HEK293 (cell line): ENCODE data around the gene ALMS1.

Source experiments
- CTCF ChIA-PET: fragments of 350-600 bp; formaldehyde crosslinking; extraction: SDS; loops from one replicate; lab custom pipeline; 2021; ENCODE audit warnings: antibody characterized with exemption; lab: Yijun Ruan, JAX
- POLR2A ChIA-PET: fragments of 300-600 bp; formaldehyde crosslinking; extraction: SDS; loops from one replicate; lab custom pipeline; 2020; ENCODE audit warnings: antibody characterized with exemption, inconsistent platforms; lab: Yijun Ruan, JAX
- H3K27ac ChIP-seq: fragments of 200-500 bp; sonication (Bioruptor generic); 2 replicates; pipeline ENCODE4 v1.5.1; 2014; ENCODE audit warnings: low read depth, low read length, control low read depth, inconsistent platforms; ENCODE audit errors: extremely low read depth
- H3K36me3 ChIP-seq, 2 experiments: fragments of 200-500 bp in 1 of 2; sonication (Bioruptor generic) in 1 of 2; 1 replicate in 1 of 2; 2 replicates in 1 of 2; pipeline ENCODE4 v1.5.1; 2014 to 2017; ENCODE audit warnings: inconsistent platforms in 2 of 2, low read length in 2 of 2; ENCODE audit not compliant: control insufficient read depth in 2 of 2, insufficient read depth in 1 of 2
- H3K4me1 ChIP-seq: fragments of 200-500 bp; sonication (Bioruptor generic); 2 replicates; pipeline ENCODE4 v1.5.1; 2014; ENCODE audit warnings: mild to moderate bottlenecking, low read length, inconsistent platforms; ENCODE audit not compliant: control insufficient read depth, insufficient read depth
- H3K4me3 ChIP-seq: 2 replicates; pipeline ENCODE4 v1.5.1; 2011; ENCODE audit warnings: low read depth, mild to moderate bottlenecking, control low read depth, low read length, moderate library complexity
- H3K9me3 ChIP-seq: fragments of 200-500 bp; sonication (Bioruptor generic); 2 replicates; pipeline ENCODE4 v1.5.1; 2014; ENCODE audit warnings: low read depth, low read length, inconsistent platforms; ENCODE audit not compliant: control insufficient read depth, insufficient read depth
- ELK4 ChIP-seq: IDR thresholded peaks from 2 replicates; pipeline ENCODE4 v1.6.1; 2011; ENCODE audit warnings: mild to moderate bottlenecking, low read depth, low read length, borderline replicate concordance
- HOXC10 ChIP-seq: sonication (generic); formaldehyde crosslinking; IDR thresholded peaks from 2 replicates; pipeline ENCODE4 v1.8.1; 2023; ENCODE audit warnings: mild to moderate bottlenecking, missing genetic modification reagents
- IKZF3 ChIP-seq: fragments of 450-650 bp; IDR thresholded peaks from 2 replicates; pipeline ENCODE4 v1.5.0; 2018; ENCODE audit warnings: missing biosample characterization, mild to moderate bottlenecking, missing genetic modification characterization, moderate library complexity
- KLF1 ChIP-seq: fragments of 450-650 bp; formaldehyde crosslinking; IDR thresholded peaks from 2 replicates; pipeline ENCODE4 v1.5.1; 2016; ENCODE audit warnings: missing biosample characterization, missing genetic modification characterization
- KLF17 ChIP-seq: fragments of 450-650 bp; formaldehyde crosslinking; IDR thresholded peaks from 2 replicates; pipeline ENCODE4 v1.5.1; 2016; ENCODE audit warnings: missing biosample characterization, missing genetic modification characterization
- PRDM2 ChIP-seq: fragments of 450-650 bp; formaldehyde crosslinking; IDR thresholded peaks from 2 replicates; pipeline ENCODE4 v1.5.1; 2016; ENCODE audit warnings: missing biosample characterization, missing genetic modification characterization, borderline replicate concordance
- TRIM28 ChIP-seq: IDR thresholded peaks from 2 replicates; pipeline ENCODE4 v1.6.1; 2011; ENCODE audit warnings: low read length, control low read depth, borderline replicate concordance
- WT1 ChIP-seq: fragments of 450-650 bp; formaldehyde crosslinking; IDR thresholded peaks from 2 replicates; pipeline ENCODE4 v1.5.1; 2016; ENCODE audit warnings: missing biosample characterization, missing genetic modification characterization
- ZNF16 ChIP-seq: fragments of 450-650 bp; formaldehyde crosslinking; IDR thresholded peaks from 2 replicates; pipeline ENCODE4 v1.5.1; 2016; ENCODE audit warnings: low read depth, missing biosample characterization, missing genetic modification characterization
- ZNF26 ChIP-seq: fragments of 450-650 bp; formaldehyde crosslinking; IDR thresholded peaks from 2 replicates; pipeline ENCODE4 v1.5.1; 2016; ENCODE audit warnings: missing biosample characterization, missing genetic modification characterization
- ZNF324 ChIP-seq: fragments of 450-650 bp; formaldehyde crosslinking; IDR thresholded peaks from 2 replicates; pipeline ENCODE4 v1.5.1; 2016; ENCODE audit warnings: missing biosample characterization, missing genetic modification characterization
- ZNF473 ChIP-seq: fragments of 450-650 bp; formaldehyde crosslinking; IDR thresholded peaks from 2 replicates; pipeline ENCODE4 v1.5.1; 2017; ENCODE audit warnings: missing biosample characterization, missing genetic modification characterization
- ZNF555 ChIP-seq: fragments of 450-650 bp; formaldehyde crosslinking; conservative IDR thresholded peaks from 2 replicates; pipeline ENCODE4 v1.5.1; 2017; ENCODE audit warnings: missing biosample characterization, mild to moderate bottlenecking, missing genetic modification characterization, inconsistent platforms
- ZNF580 ChIP-seq: fragments of 450-650 bp; formaldehyde crosslinking; IDR thresholded peaks from 2 replicates; pipeline ENCODE4 v1.5.1; 2016; ENCODE audit warnings: missing biosample characterization, missing genetic modification characterization
- ZNF670 ChIP-seq: fragments of 450-650 bp; formaldehyde crosslinking; IDR thresholded peaks from 2 replicates; pipeline ENCODE4 v1.5.1; 2016; ENCODE audit warnings: missing biosample characterization, missing genetic modification characterization, low read depth
- ZNF692 ChIP-seq: fragments of 450-650 bp; formaldehyde crosslinking; IDR thresholded peaks from 2 replicates; pipeline ENCODE4 v1.5.1; 2016; ENCODE audit warnings: missing biosample characterization, missing genetic modification characterization

Gene ALMS1

GRCh38 chr2:73611867-73612266 is 226.2 kb downstream of the ALMS1 start:
- Histone ChIP-seq H3K4me1 (peaks cover 5% of the 10 kb centered on the region), H3K36me3 (peaks cover 0 to 9% of the 10 kb centered on the region in 2 experiments; a peak in 1 of 3 replicates), H3K4me3 (no peak overlapping the region), H3K9me3 (no peaks in the 10 kb centered on the region), H3K27ac (no peak overlapping the region)
- ChIA-PET POLR2A (no interaction called here), CTCF (no interaction called here)
- peak; percentile 41; the same call in 1 of the 2 replicates for TF ChIP-seq WT1 (tag by site-specific recombination)
- TF ChIP-seq KLF17 (tag by site-specific recombination) = no peak

- no peak overlapping the region for H3K4me3 ChIP-seq
- TF ChIP-seq IKZF3 (tag by site-specific recombination) (no peak), KLF1 (tag by site-specific recombination) (no peak), ZNF16 (tag by site-specific recombination) (no peak), ELK4 (no peak), ZNF26 (tag by site-specific recombination) (no peak), ZNF580 (tag by site-specific recombination) (no peak), HOXC10 (CRISPR knock-in tag) (no peak), ZNF324 (tag by site-specific recombination) (no peak), ZNF670 (tag by site-specific recombination) (no peak)
- TF ChIP-seq, all 188 proteins: peak for 0
- H3K9me3 ChIP-seq = no peaks in the 10 kb centered on the region
- CTCF ChIA-PET = no interaction called here
- H3K36me3 ChIP-seq = no peaks in the 10 kb centered on the region
- peaks cover 5% of the 10 kb centered on the region for H3K4me1 ChIP-seq
- POLR2A ChIA-PET = no interaction called here
- no peak overlapping the region for H3K27ac ChIP-seq
Measured at GRCh38 chr2:73614105-73614504, 228.5 kb downstream of the ALMS1 start.

- H3K4me3 ChIP-seq = no peak overlapping the region
- ChIA-PET CTCF (interaction anchor here (0.7 to 1.3 kb wide), 2 partner anchors 11 kb away, joined by 3 read pairs; no protein-coding TSS in a partner anchor), POLR2A (no interaction called here)
- no peaks in the 10 kb centered on the region for H3K36me3 ChIP-seq
- H3K9me3 ChIP-seq = no peaks in the 10 kb centered on the region
- peaks cover 5% of the 10 kb centered on the region for H3K4me1 ChIP-seq
- H3K27ac ChIP-seq = no peak overlapping the region
- TF ChIP-seq KLF17 (tag by site-specific recombination) (no peak), TRIM28 (no peak), ZNF473 (tag by site-specific recombination) (no peak), ZNF555 (tag by site-specific recombination) (no peak), ZNF692 (tag by site-specific recombination) (no peak), PRDM2 (no peak)
Measured at GRCh38 chr2:73614997-73615396, 229.4 kb downstream of the ALMS1 start.
